Measurements from ENCODE around the gene ATAD3B.
"Not testable (repeated sequence)": the region's sequence is repeated elsewhere in the genome, so short reads cannot be mapped to it uniquely, and the experiment has no call there.

ATAD3B gene

DNA sequence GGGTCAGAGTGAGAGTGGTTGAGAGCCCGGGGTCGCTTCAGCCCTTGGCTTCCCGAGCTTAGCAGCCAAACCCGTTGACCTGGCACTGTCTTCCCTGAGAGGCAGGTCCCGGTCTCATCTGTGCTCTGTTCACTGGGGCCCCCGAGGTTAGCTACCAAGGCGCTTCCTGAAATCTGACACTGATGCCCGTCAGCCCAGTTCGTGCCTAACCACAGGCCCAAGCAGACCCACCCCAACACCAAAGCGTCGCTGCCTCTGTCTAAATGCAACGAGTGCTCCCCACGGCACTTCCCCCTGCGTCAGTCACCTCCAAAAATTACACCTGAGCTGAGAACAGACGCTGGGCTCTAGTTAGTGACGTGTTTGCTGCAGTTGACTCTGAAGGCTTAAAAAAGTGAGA, 42.8 kb downstream of the ATAD3B start:
- DNase-seq (ENCODE audit: low read depth), result not testable (repeated sequence)

DNA sequence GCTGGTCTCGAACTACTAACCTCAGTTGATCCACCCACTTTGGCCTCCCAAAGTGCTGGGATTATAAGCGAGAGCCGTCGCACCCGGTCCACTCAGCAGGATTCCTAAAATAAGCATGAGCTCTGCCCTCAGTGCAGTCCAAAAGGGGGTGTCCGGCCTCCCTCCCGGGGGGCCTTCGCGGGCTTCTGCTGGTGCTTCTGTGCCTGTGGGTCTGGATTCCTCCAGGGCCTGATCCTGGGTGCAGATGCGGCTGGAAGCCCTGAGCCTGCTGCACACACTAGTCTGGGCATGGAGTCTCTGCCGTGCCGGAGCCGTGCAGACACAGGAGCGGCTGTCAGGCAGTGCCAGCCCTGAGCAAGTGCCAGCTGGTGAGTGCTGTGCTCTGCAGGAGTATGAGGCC, 45.4 kb downstream of the ATAD3B start:
- not testable (repeated sequence) for DNase-seq (ENCODE audit: low read depth)

DNA sequence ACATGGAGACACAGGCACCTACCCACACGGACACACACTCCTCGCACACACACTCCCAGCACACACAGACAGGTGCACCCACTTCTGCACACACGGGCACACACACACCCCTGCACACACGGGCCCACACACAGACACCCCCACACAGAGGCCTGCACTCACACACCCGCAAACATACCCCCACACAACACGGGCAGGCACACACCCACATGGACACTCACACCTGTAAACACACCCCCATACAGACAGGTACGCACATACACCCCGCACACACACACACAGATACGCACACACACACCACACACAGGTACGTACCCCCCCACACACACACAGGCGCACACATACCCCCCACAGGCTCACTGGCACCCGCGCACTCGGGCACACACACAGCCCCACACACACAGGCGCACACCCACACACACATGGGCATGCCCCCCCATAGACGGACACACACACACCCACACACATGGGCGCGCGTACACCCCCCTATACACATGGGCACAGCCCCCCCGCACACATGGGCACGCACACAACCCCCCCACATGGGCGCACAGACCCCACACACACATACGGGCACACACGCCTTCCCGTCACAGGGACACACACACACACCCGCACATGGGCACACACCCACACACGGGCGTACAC, 46.5 kb downstream of the ATAD3B start:
- no peak for DNase-seq (ENCODE audit: low read depth)

DNA sequence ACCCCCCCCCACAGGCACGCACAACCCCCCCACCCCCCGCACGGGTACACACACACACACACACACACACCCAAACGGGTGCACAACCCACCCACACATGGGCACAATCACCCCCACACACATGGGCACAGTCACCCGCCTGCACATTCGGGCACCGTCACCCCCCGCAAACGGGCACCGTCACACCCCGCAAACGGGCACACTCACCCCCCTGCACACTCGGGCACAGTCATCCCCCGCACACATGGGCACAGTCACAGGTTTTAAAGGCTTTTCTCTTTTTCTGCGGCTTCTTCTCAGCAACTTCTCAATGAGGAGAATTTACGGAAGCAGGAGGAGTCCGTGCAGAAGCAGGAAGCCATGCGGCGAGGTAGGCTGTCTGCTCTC, 47.0 kb downstream of the ATAD3B start:
- not testable (repeated sequence) for DNase-seq (ENCODE audit: low read depth)

DNA sequence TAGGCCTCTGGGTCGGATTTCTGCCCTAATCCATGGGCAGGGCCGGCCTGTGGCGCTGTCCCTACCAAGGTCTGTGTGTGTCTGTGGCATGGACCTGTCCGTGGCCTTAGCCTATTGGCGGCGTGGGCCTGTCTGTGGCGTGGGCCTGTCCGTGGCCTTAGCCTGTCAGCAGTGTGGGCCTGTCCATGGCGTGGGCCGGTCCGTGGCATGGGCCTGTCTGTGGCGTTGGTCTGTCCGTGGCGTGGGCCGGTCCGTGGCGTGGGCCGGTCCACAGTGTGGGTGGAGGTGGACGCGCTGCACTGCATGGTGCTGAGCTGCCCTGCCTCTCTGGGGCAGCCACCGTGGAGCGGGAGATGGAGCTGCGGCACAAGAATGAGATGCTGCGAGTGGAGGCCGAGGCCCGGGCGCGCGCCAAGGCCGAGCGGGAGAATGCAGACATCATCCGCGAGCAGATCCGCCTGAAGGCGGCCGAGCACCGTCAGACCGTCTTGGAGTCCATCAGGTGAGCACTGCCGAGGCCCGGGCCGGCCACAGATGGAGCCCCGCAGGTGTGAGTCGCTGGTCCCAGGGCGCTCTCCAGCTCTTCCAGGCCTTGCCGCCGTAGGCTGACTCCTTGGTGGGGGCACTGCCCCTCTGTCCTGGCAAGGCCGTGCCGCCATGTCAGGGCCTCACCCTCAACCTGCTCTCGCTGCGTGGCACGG, 48.4 kb downstream of the ATAD3B start:
- not testable (repeated sequence) for DNase-seq (ENCODE audit: low read depth)

DNA sequence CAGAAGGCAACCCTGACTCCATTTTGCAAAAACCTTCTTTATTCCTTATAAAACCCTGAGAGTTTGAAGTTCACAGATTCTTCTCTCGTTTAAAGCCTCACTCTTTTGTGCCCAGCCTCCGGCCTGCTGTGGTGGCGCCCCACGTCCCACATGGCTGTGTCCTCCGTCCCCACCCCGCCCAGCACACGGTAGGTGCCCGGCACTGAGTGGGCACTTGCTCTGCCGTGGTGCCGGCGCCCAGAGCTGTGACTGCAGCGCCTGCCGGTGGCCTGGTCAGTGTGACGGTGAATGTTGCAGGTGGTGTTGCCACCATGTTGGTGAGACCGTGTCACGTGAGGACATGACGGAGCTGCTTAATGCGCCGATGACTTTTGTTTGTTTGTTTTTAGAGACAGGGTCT, 49.8 kb downstream of the ATAD3B start:
- no peak for DNase-seq (ENCODE audit: low read depth)

DNA sequence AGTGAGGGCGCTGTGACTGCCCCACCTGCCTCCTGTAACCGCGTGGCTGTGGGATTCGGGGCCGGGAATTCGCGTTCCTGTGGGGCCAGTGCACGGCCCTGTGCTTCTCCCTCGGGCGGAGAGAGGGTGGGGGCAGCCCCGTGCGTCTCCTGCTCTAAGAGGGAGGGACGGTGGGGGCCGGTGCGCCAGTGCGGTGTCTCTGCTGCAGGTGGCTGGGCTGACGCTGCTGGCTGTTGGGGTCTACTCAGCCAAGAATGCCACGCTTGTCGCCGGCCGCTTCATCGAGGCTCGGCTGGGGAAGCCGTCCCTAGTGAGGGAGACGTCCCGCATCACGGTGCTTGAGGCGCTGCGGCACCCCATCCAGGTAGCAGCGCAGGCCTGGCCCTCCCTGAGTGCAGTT, 51.0 kb downstream of the ATAD3B start:
- DNase-seq (ENCODE audit: low read depth), result not testable (repeated sequence)

DNA sequence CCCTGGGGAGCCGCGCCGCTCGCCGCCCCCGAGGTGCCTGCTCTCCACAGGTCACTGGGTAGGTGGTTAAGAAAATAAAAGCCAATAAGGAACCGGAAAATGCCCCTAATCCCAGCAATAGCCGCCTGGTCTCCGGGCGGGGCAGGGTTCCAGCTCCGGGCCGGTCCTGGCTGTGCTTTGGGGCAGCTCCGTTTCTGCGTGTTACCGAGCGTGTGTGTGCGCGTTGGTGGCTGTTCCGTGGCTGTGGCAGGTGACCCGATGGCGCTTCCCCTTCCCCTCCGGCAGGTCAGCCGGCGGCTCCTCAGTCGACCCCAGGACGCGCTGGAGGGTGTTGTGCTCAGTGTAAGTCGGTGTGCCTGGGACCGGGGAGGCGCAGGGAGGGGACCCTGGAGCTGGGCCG, 51.7 kb downstream of the ATAD3B start:
- not testable (repeated sequence) for DNase-seq (ENCODE audit: low read depth)

DNA sequence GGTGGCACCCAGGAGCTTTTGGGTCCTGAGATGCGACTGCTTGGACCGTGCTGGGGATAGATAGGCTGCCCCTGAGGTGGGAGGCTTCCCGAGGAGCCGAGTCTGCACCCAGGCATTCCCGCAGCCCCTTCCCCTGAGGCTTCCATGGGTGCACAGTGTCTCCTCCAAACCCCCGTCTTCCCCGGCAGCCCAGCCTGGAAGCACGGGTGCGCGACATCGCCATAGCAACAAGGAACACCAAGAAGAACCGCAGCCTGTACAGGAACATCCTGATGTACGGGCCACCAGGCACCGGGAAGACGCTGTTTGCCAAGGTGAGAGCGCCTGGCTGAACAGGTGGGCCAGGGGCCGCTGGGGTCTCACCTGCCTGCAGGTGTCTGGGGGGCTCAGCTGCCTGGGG, 52.1 kb downstream of the ATAD3B start:
- DNase-seq (ENCODE audit: low read depth), result not testable (repeated sequence)

DNA sequence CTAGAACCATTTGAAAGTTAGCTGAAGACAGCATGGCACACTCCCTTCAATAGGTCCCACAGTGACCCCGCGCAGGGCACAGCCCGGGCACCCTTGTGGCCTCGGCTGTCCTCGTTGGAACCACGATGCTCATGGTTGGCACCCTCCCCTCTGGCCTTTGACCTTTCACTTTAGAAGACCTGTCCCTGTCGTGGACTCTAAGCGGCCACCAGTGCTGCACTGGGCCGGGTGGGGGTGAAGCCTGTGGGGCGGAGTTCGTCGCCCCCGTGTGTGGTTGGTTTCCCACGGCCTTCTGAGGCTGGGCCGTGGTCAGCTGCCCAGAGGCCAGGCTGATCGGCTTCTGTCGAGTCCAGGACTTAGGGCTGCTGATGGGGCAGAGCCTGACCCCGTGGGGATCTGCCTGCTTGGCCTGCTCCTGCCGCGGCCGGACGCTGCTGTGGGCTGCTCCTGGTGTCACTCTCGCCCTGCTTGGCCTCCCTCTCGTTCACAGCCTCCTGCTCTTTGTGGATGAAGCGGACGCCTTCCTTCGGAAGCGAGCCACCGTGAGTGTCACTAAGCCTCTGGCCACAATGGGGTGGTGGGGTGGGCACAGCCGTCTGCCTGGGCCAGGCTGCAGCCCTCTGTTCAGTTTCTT, 53.3 kb downstream of the ATAD3B start:
- DNase-seq (ENCODE audit: low read depth), result not testable (repeated sequence)

DNA sequence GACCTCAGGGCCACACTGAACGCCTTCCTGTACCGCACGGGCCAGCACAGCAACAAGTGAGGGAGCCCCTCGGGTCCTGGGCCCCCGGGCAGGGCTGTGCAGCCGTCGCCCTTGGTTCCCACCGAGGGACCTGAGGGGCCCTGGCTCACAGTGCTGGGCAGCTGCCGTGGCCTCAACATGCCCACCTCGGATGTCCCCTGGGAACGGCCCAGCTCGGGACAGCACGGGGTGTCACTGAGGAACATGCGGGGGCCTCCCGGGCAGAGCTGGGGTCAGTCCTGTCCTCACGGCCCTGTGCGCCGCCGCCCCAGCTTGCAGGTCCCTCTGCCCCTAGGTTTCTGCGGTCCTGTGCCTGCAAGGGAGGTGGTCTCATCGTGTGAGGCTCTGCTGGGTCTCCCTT, 54.9 kb downstream of the ATAD3B start:
- not testable (repeated sequence) for DNase-seq (ENCODE audit: low read depth)

DNA sequence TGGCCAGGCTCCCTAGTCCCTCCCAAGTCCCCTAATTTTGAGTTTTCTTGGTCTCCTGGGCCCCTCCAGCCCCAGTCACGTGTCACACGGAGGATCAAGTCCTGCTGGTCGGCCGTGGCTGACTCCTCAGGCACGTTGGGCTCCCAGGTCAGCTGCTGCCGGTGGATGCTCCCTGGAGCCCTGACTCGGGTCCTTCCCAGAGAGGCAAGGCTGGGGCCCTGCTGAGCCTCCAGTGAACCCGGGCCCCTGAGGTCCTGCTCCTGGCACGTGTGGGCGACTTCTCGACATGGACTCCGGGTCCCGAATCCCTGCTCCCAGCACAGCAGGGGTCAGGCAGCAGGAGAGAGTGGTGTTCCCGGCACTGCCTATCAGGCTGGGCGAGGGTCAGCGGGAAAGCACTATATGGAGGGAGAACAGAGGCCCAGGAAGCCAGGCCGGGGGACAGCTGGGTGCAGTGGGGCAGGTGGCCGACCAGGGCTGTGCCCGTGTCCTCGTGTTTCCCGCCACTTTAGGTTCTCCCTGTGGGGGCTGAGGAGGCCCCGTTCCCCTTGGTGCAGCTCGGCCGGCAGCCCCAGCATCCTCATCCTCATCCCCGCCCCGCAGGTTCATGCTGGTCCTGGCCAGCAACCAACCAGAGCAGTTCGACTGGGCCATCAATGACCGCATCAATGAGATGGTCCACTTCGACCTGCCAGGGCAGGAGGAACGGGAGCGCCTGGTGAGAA, 55.7 kb downstream of the ATAD3B start:
- DNase-seq (ENCODE audit: low read depth), result no peak

DNA sequence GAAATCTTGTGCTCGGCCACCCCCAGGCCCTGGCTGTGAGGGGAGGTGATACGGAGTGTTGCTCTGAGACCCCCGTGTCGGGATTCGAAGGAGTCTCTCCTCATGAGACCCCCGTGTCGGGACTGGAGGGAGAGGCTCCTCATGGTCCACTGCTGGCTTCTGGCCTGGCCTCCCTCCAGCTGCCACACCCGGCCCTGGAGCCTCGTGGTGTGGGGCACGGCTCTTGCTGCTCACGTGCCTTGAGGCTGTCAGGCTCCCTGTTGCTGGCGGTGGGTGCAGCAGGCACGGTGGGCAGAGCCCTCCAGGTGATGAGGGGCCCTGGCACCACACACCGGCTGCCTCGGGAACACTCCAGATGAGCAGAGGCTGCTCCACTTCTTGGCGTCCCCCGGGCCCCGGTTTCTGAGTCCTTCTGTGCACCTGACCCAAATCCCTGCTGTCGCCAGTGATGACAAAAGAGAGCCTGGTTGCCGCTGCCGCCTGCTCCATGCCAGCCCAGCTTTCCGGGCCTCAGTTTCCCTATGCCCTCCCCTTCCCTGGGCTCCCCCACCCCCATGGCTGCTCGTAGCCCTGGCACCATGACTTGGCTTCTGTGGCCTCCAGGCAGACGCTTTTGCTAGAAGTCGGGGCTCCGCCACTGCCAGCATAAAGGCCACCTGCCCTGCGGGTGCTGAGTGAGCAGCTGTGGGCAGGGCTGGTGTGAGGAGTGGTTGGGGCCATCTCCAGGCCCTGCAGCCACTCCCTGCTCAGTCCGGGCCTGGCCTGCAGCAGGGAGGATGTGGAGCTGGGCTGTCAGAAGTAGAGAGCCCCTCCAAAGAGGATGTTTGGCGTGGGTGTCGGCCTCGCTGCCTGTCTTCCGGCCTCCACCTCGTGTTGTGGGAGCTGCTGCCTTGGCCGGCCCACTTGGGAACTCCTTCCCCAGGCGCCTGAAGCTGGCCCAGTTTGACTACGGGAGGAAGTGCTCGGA, 57.0 kb downstream of the ATAD3B start:
- DNase-seq (ENCODE audit: low read depth), result no peak

DNA sequence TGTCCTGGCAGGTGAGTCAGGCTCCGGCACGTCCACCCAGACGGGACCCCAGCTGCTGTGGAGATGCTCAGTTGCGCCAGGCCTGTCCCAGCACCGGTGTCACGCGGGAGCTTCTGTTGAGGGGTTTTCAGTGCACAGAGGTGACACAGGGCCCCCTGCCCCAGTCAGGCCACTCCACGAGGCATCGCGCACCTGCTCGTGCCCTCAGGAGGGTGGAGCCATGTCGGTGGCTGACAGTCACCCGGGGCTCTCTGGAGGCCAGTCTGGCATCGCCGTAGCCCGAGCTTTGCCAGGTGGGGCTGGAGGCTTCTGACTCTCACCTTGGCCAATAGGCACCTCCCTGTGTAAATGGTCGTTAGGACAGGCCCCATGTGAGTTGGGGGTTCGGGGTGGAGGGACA, 57.8 kb downstream of the ATAD3B start:
- no peak for DNase-seq (ENCODE audit: low read depth)

DNA sequence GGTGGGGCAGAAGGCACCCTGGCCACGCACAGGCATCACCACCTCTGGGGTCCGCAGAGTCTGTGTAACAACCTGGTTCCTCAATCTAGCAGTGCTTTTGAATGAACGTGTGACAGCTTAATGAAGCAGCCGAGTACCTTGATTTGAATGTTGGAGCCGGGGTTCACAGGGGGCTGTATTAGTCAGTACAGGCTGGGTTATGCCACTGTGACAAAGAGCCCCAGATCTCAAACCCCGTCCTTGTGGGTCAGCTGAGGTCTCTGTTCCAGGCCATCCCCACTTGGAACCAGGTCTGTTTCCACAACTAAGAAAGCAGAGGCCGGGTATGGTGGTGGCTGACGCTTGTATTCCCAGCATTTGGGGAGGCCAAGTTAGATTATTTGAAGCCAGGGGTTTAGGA, 58.4 kb downstream of the ATAD3B start:
- no peak for DNase-seq (ENCODE audit: low read depth)

DNA sequence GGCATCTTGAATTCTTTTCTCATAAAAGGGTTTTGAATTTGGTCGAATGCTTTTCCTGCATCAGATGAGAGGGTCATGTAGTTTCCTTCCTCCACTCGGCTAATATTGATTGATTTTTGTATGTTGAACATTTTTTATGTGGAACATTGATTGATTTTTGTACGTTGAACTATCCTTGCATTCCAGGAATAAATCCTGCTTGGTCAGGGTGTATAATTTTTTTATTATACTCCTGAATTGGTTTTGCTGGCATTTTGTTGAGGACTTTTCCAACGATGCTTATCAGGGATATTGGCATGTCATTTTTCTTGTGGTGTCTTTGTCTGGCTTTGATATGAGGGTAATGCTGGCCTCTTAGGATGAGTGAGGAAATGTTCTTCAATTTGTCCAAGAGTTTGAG, 60.4 kb downstream of the ATAD3B start:
- no peak for DNase-seq (ENCODE audit: low read depth)

DNA sequence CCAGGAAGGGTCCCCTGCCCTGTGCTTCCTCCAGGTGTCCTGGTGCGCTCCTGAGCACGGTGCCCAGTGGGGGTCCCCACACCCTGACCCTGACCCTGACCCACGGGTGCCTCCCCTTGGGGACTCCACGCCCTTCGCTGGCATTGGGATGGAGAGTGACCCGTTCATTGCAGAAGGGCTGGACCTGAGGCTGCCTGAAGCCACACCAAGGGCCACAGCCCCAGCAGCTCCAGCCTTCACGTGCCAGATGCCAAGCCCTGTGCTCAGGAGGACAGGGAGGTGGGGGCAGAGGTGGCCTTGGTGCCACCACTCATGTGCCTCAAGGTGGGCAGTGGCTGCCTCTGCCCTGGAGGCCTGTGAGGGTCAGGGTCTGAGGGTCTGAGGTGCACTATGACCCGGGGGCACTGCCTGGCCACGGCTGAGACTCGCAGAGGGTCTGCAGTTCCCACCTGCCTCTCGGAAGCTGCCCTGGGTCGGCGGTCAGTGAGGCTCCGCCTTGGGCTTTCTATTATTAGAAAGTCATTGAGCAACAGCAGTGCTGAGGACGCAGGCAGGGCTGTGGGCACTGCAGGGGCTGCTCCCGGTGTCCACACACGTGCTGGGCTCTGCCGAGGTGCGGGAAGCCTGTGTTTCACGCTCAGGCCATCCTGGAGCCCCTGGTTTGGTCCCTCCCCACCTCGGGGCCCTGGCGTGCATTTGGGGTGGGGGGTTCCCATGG, 61.8 kb downstream of the ATAD3B start:
- DNase-seq (ENCODE audit: low read depth), result not testable (repeated sequence)

DNA sequence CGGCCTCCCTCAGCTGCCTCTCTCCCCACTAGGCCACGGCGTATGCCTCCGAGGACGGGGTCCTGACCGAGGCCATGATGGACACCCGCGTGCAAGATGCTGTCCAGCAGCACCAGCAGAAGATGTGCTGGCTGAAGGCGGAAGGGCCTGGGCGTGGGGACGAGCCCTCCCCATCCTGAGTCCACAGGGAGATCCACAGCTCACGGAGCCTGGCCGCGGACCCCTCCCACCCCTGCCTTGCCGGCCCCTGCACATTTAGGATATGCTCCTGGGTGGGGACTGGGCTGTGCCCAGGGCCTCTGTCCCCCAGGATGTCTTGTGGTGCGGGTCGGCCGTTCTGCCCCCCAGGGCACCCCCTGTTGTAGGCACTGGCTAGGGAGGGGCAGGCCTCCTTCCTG, 62.3 kb downstream of the ATAD3B start:
- not testable (repeated sequence) for DNase-seq (ENCODE audit: low read depth)

DNA sequence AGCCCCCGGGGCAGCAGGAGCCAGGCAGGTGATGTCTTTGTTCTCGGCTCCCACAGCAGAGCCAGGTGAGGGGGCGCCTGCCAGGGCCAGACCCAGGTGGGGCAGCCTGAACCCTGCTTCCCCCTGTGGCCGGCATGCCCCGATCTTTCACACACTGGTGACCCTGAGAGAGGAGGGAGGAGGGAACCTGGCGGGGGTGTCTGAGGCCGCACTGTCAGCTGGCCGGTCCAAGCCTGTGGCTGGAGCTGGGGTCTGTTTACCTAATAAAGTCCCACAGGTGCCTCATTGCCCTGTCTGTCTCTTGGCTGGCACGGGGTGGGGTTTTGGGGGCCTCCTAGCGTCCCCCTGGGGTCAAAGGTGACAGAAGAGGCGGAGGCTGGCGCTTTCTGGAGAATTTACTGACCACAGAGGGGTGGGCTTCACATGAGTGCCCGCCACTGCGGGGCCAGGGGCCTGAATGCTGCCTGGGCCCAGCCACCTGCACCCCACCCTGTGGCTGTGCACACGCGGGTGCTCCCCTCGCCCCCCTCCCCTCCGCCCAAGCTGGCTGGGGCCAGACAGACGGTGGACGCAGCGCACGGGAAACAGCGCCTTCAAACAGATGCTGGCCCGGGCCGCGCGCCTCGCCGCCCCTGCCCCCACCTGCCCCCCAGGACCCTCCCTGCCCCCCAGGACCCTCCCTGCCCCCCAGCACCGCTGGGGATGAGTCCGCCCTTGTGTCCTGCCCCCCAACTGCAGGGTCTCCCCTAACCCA, 63.0 kb downstream of the ATAD3B start:
- no peak for DNase-seq (ENCODE audit: low read depth)

Measured in CMK (cell line).